Muscle of arm (tissue), 12 donors: Measurements from ENCODE around the gene ADIPOR2. TPM values are rescaled to one million over a fixed set of nuclear protein-coding genes. Genes with fewer than 3 reads are reported as not detected.

Experiments
- DNase-seq: peaks from one replicate; pipeline ENCODE4 v3.0.0-alpha.2; 2013
- polyA plus RNA-seq, 12 donors: library from polyadenylated mRNA; unstranded; fragments of 120-200 nt; gene quantifications; one replicate each; pipeline ENCODE4 v1.2.1, GENCODE V29; 2013; ENCODE audit not compliant: insufficient read length in 12 of 12

Gene ADIPOR2
- polyA plus RNA-seq, 12 donors = 17.3 to 30.6 (median 26.6) TPM; not detected in 1

- no peak for DNase-seq
Observed at GRCh38 chr12:1829306-1829900, 138.5 kb downstream of the ADIPOR2 start.

GRCh38 chr12:1830401-1830845 is 139.6 kb downstream of the ADIPOR2 start:
- no peak for DNase-seq

- peak; percentile 81 for DNase-seq
Observed at GRCh38 chr12:1830981-1831963, 140.4 kb downstream of the ADIPOR2 start.

- no peak for DNase-seq
Observed at GRCh38 chr12:1832801-1833595, 142.1 kb downstream of the ADIPOR2 start.

GRCh38 chr12:1833596-1834028 is 142.7 kb downstream of the ADIPOR2 start:
- DNase-seq = no peak

- no peak for DNase-seq
Observed at GRCh38 chr12:1834186-1834925, 143.5 kb downstream of the ADIPOR2 start.

- no peak for DNase-seq
Observed at GRCh38 chr12:1835211-1836131, 144.6 kb downstream of the ADIPOR2 start.

- DNase-seq = no peak
Observed at GRCh38 chr12:1836241-1836803, 145.5 kb downstream of the ADIPOR2 start.

- DNase-seq = no peak
Observed at GRCh38 chr12:1836854-1837421, 146.1 kb downstream of the ADIPOR2 start.

GRCh38 chr12:1837541-1838204 is 146.8 kb downstream of the ADIPOR2 start:
- DNase-seq = no peak

Other genes with a start within 250 kb of the ADIPOR2 start
- 10 to 100 TPM in 1 of 12 donors, 1 to 10 TPM in 10, not detected in 1; 2.9 to 10.1 (median 3.8) TPM for gene FBXL14, start 96.5 kb upstream of the ADIPOR2 start, polyA plus RNA-seq
- gene WNT5B, start 61.8 kb upstream of the ADIPOR2 start, polyA plus RNA-seq = 10 to 100 TPM in 11 of 12 donors, not detected in 1; 16.5 to 35.5 (median 25.9) TPM
- gene LRTM2, start 129.5 kb downstream of the ADIPOR2 start, polyA plus RNA-seq = under 1 TPM in 9 of 12 donors, not detected in 3; 0.09 to 0.98 (median 0.20) TPM
- 1 to 10 TPM in 9 of 12 donors, under 1 TPM in 1, not detected in 2; 0.97 to 3.8 (median 2.5) TPM for gene CACNA2D4, start 227.6 kb downstream of the ADIPOR2 start, polyA plus RNA-seq